Measurements from ENCODE around the gene TREX2. TPM values are rescaled to one million over a fixed set of nuclear protein-coding genes. Genes with fewer than 3 reads are reported as not detected.

Gene TREX2
- total and polyA plus RNA-seq, 2 donors (not counting 1 experiment from before 2014, with no cell fraction given) = 3.3 to 3.8 TPM

GRCh38 chrX:153476666-153477363 is 31.0 kb upstream of the TREX2 start:
- no peak overlapping the region for H3K4me3 ChIP-seq (ENCODE audit: control extremely low read depth in 1 of 5, extremely low read depth in 1 of 5, insufficient read depth in 1 of 5, low read depth in 2 of 5, low read length in 4 of 5)
- H3K4me1 Mint-ChIP-seq = peaks cover 6% of the 10 kb centered on the region
- H2AFZ ChIP-seq (ENCODE audit: insufficient read depth, low read depth, low read length, poor library complexity, severe bottlenecking) = no peak overlapping the region
- H3K79me2 ChIP-seq (ENCODE audit: control insufficient read depth, insufficient read depth, low read length) = no peaks in the 10 kb centered on the region
- no peaks in the 10 kb centered on the region for H3K27me3 Mint-ChIP-seq
- ChIA-PET POLR2A (no interaction called here), CTCF (no interaction called here)
- no peaks in the 10 kb centered on the region for H3K9me3 ChIP-seq (ENCODE audit: control extremely low read depth in 1 of 3, control insufficient read depth in 2 of 3, insufficient read depth in 1 of 3, low read length in 2 of 3)
- ATAC-seq (ENCODE audit: low read depth) (no peak), DNase-seq (no peak)
- H3K4me2 ChIP-seq (replicated peaks; ENCODE audit: low read depth, low read length, poor library complexity, severe bottlenecking) = no peak overlapping the region
- peaks cover 0 to 10% of the 10 kb centered on the region in 2 donors for H3K4me1 ChIP-seq (ENCODE audit: control insufficient read depth in 2 of 2, insufficient read depth in 2 of 2, low read length in 2 of 2)
- no peak overlapping the region for H3K27ac Mint-ChIP-seq
- H3K9ac ChIP-seq (ENCODE audit: low read length) = no peak overlapping the region
- H4K20me1 ChIP-seq (ENCODE audit: control insufficient read depth, insufficient read depth, low read length, poor library complexity, severe bottlenecking) = no peaks in the 10 kb centered on the region
- no peak overlapping the region for H3K4me3 Mint-ChIP-seq
- no peaks in the 10 kb centered on the region for H3K27me3 ChIP-seq (replicated peaks in 1 of 4; ENCODE audit: control extremely low read depth in 1 of 4, control insufficient read depth in 3 of 4, insufficient read depth in 4 of 4, low read length in 3 of 4)
- no peak overlapping the region for H3K27ac ChIP-seq (ENCODE audit: low read length in 2 of 2)
- no peaks in the 10 kb centered on the region for H3K36me3 ChIP-seq (replicated peaks in 1 of 2; ENCODE audit: control extremely low read depth in 1 of 2, control insufficient read depth in 1 of 2, extremely low read depth in 1 of 2, insufficient read depth in 2 of 2, low read length in 1 of 2)
- intact Hi-C loops (cut with micrococcal nuclease) = no loop called here
- H3K9me3 Mint-ChIP-seq (ENCODE audit: insufficient read depth) = no peaks in the 10 kb centered on the region
- 85% methylated on average over 4 of the region's 16 CpGs for WGBS (ENCODE audit: insufficient coverage)
- no peak for TF ChIP-seq CTCF (IDR thresholded peaks at IDR 0.05)

- H3K9me3 Mint-ChIP-seq (ENCODE audit: insufficient read depth) = no peaks in the 10 kb centered on the region
- no peaks in the 10 kb centered on the region for H3K27me3 Mint-ChIP-seq
- H3K4me3 Mint-ChIP-seq = peak overlapping the region; percentile 10
- no peak overlapping the region for H3K4me3 ChIP-seq (ENCODE audit: control extremely low read depth in 1 of 5, extremely low read depth in 1 of 5, insufficient read depth in 1 of 5, low read depth in 2 of 5, low read length in 4 of 5)
- no peaks in the 10 kb centered on the region for H3K36me3 ChIP-seq (replicated peaks in 1 of 2; ENCODE audit: control extremely low read depth in 1 of 2, control insufficient read depth in 1 of 2, extremely low read depth in 1 of 2, insufficient read depth in 2 of 2, low read length in 1 of 2)
- ChIA-PET POLR2A (no interaction called here), CTCF (no interaction called here)
- WGBS (ENCODE audit: insufficient coverage) = 98% methylated on average over 9 of the region's 11 CpGs
- H3K4me1 ChIP-seq (ENCODE audit: control insufficient read depth in 2 of 2, insufficient read depth in 2 of 2, low read length in 2 of 2) = peaks cover 0 to 15% of the 10 kb centered on the region in 2 donors
- no peaks in the 10 kb centered on the region for H4K20me1 ChIP-seq (ENCODE audit: control insufficient read depth, insufficient read depth, low read length, poor library complexity, severe bottlenecking)
- no peak for DNase-seq
- no peak overlapping the region for H3K9ac ChIP-seq (ENCODE audit: low read length)
- ATAC-seq (ENCODE audit: low read depth) = no peak
- intact Hi-C loops (cut with micrococcal nuclease) = no loop called here
- TF ChIP-seq EZH2 (IDR thresholded peaks at IDR 0.05; ENCODE audit: borderline replicate concordance, insufficient read depth, low read depth, low read length, poor library complexity, severe bottlenecking) = no peak
- no peak for TF ChIP-seq CTCF (IDR thresholded peaks at IDR 0.05)
- H3K4me1 Mint-ChIP-seq = peaks cover 6% of the 10 kb centered on the region
- H3K79me2 ChIP-seq (ENCODE audit: control insufficient read depth, insufficient read depth, low read length) = no peaks in the 10 kb centered on the region
- no peaks in the 10 kb centered on the region for H3K9me3 ChIP-seq (ENCODE audit: control extremely low read depth in 1 of 3, control insufficient read depth in 2 of 3, insufficient read depth in 1 of 3, low read length in 2 of 3)
- no peak overlapping the region for H3K27ac Mint-ChIP-seq
- H3K27ac ChIP-seq (ENCODE audit: low read length in 2 of 2) = no peak overlapping the region
- no peak overlapping the region for H3K4me2 ChIP-seq (replicated peaks; ENCODE audit: low read depth, low read length, poor library complexity, severe bottlenecking)
- H2AFZ ChIP-seq (ENCODE audit: insufficient read depth, low read depth, low read length, poor library complexity, severe bottlenecking) = no peak overlapping the region
- H3K27me3 ChIP-seq (replicated peaks in 1 of 4; ENCODE audit: control extremely low read depth in 1 of 4, control insufficient read depth in 3 of 4, insufficient read depth in 4 of 4, low read length in 3 of 4) = no peaks in the 10 kb centered on the region
Observed at GRCh38 chrX:153475751-153476281, 30.0 kb upstream of the TREX2 start.
